ENCODE measurements around the gene CYB5R4. TPM values are rescaled to one million over a fixed set of nuclear protein-coding genes. Genes with fewer than 3 reads are reported as not detected.

The CYB5R4 gene
- total RNA-seq, 1 experiment from 2014 or later: 17.5 TPM

GRCh38 chr6:83854766-83855165 lies 4.7 kb upstream of the CYB5R4 start:
- Mint-ChIP-seq H3K36me3 (ENCODE audit: insufficient read depth in 1 of 3, low read depth in 3 of 3) (no peaks in the 10 kb centered on the region), H3K9me3 (no peaks in the 10 kb centered on the region; a peak in 2 of 5 replicates), H3K27me3 (ENCODE audit: low read depth) (peaks cover 55% of the 10 kb centered on the region), H3K4me3 (peak overlapping the region in 1 of 2 experiments; percentile 89; a peak in 2 of 5 replicates), H3K4me1 (peaks cover 16 to 17% of the 10 kb centered on the region in 2 experiments), H3K27ac (no peak overlapping the region)
- no peaks in the 10 kb centered on the region for H3K4me1 ChIP-seq (ENCODE audit: insufficient read depth, low read length)
- peaks cover 7% of the 10 kb centered on the region for H3K23me2 ChIP-seq (ENCODE audit: insufficient read length, low read depth, low read length, poor library complexity, severe bottlenecking)
- no peak overlapping the region for H3K4me2 ChIP-seq (ENCODE audit: insufficient read depth, insufficient read length, low read length)
- no peak overlapping the region for H3K18ac ChIP-seq (ENCODE audit: insufficient read length, low read depth, low read length)
- no peak overlapping the region for H2BK5ac ChIP-seq (ENCODE audit: insufficient read length, low read length)
- H2AFZ ChIP-seq (ENCODE audit: low read length): no peak overlapping the region
- H3K9ac ChIP-seq (ENCODE audit: extremely low read depth, insufficient read length, low read length): no peak overlapping the region
- no peaks in the 10 kb centered on the region for H4K20me1 ChIP-seq (ENCODE audit: control insufficient read depth, insufficient read depth, insufficient read length)
- H4K8ac ChIP-seq (replicated peaks; ENCODE audit: insufficient read length, low read depth, low read length): no peak overlapping the region
- peaks cover 9% of the 10 kb centered on the region; the same call in 1 of the 2 replicates for H3K27me3 ChIP-seq (ENCODE audit: insufficient read depth, low read length)
- no CpG with 5 or more reads among the region's 5 CpGs for WGBS (ENCODE audit: extremely low coverage, insufficient read length, low lambda C conversion rate)
- no peak overlapping the region for H2BK120ac ChIP-seq (ENCODE audit: low read depth, low read length, poor library complexity, severe bottlenecking)
- H3K27ac ChIP-seq (ENCODE audit: insufficient read length, low read depth, low read length): no peak overlapping the region
- H2AK5ac ChIP-seq (ENCODE audit: insufficient read length, low read length): no peak overlapping the region
- H3K79me2 ChIP-seq (ENCODE audit: insufficient read depth, low read length): no peaks in the 10 kb centered on the region
- no peak for TF ChIP-seq CTCF (conservative IDR thresholded peaks at IDR 0.05)
- DNase-seq: no peak
- H2BK20ac ChIP-seq (ENCODE audit: low read depth, low read length, poor library complexity, severe bottlenecking): no peak overlapping the region
- H4K91ac ChIP-seq (ENCODE audit: insufficient read length, low read depth, low read length): no peak overlapping the region
- H4K5ac ChIP-seq (ENCODE audit: insufficient read length, low read depth, low read length): no peak overlapping the region
- no peak overlapping the region for H2BK15ac ChIP-seq (ENCODE audit: low read depth, low read length)
- no peaks in the 10 kb centered on the region for H3K9me3 ChIP-seq (ENCODE audit: control insufficient read depth, low read depth, low read length)
- no peak overlapping the region for H3K14ac ChIP-seq (ENCODE audit: insufficient read depth, low read length)
- no peaks in the 10 kb centered on the region for H3K79me1 ChIP-seq (ENCODE audit: insufficient read depth, low read depth, low read length, poor library complexity, severe bottlenecking)
- H3K56ac ChIP-seq (ENCODE audit: insufficient read length, low read depth, low read length): no peak overlapping the region
- H3K23ac ChIP-seq (ENCODE audit: insufficient read length, low read depth, low read length): no peak overlapping the region
- H2BK12ac ChIP-seq (ENCODE audit: insufficient read length, low read depth, low read length): no peak overlapping the region
- no peak overlapping the region for H3T11ph ChIP-seq (ENCODE audit: low read length)
- H3K4ac ChIP-seq (ENCODE audit: low read depth, low read length): no peak overlapping the region

Data from H9 (cell line).